ENCODE measurements around the gene CADM1. TPM values are rescaled to one million over a fixed set of nuclear protein-coding genes. Genes with fewer than 3 reads are reported as not detected.

Gene CADM1
- total RNA-seq, 1 donor from 2014 or later, result 65.4 TPM

- no peak for DNase-seq (ENCODE audit: low read depth)
These were observed 353.2 kb downstream of the CADM1 start for GRCh38 chr11:115151010-115151409.

- DNase-seq (ENCODE audit: low read depth), result no peak
These were observed 355.5 kb downstream of the CADM1 start for GRCh38 chr11:115148691-115149090.

GRCh38 chr11:115148101-115148500 lies 356.1 kb downstream of the CADM1 start:
- DNase-seq (ENCODE audit: low read depth), result no peak

- no peak for DNase-seq (ENCODE audit: low read depth)
These were observed 356.9 kb downstream of the CADM1 start for GRCh38 chr11:115147243-115147807.

- DNase-seq (ENCODE audit: low read depth), result no peak
These were observed 357.8 kb downstream of the CADM1 start for GRCh38 chr11:115146425-115146824.

GRCh38 chr11:115145324-115145723 lies 358.9 kb downstream of the CADM1 start:
- DNase-seq (ENCODE audit: low read depth), result no peak

- DNase-seq (ENCODE audit: low read depth), result no peak
These were observed 359.3 kb downstream of the CADM1 start for GRCh38 chr11:115144914-115145313.

GRCh38 chr11:115144014-115144413 lies 360.2 kb downstream of the CADM1 start:
- no peak for DNase-seq (ENCODE audit: low read depth)

- DNase-seq (ENCODE audit: low read depth), result no peak
These were observed 362.7 kb downstream of the CADM1 start for GRCh38 chr11:115141231-115142114.

GRCh38 chr11:115135936-115136335 lies 368.3 kb downstream of the CADM1 start:
- DNase-seq (ENCODE audit: low read depth), result no peak

GRCh38 chr11:115134926-115135325 lies 369.3 kb downstream of the CADM1 start:
- DNase-seq (ENCODE audit: low read depth), result no peak

GRCh38 chr11:115133475-115134209 lies 370.6 kb downstream of the CADM1 start:
- no peak for DNase-seq (ENCODE audit: low read depth)

GRCh38 chr11:115132436-115133228 lies 371.6 kb downstream of the CADM1 start:
- DNase-seq (ENCODE audit: low read depth), result peak; percentile 1

GRCh38 chr11:115129473-115130289 lies 374.5 kb downstream of the CADM1 start:
- no peak for DNase-seq (ENCODE audit: low read depth)

- DNase-seq (ENCODE audit: low read depth), result no peak
These were observed 376.0 kb downstream of the CADM1 start for GRCh38 chr11:115128226-115128625.

- DNase-seq (ENCODE audit: low read depth), result no peak
These were observed 376.4 kb downstream of the CADM1 start for GRCh38 chr11:115127790-115128189.

- peak; percentile 5 for DNase-seq (ENCODE audit: low read depth)
These were observed 377.6 kb downstream of the CADM1 start for GRCh38 chr11:115126515-115127208.

GRCh38 chr11:115126092-115126491 lies 378.1 kb downstream of the CADM1 start:
- peak; percentile 1 for DNase-seq (ENCODE audit: low read depth)

GRCh38 chr11:115124786-115125185 lies 379.4 kb downstream of the CADM1 start:
- no peak for DNase-seq (ENCODE audit: low read depth)

- no peak for DNase-seq (ENCODE audit: low read depth)
These were observed 380.6 kb downstream of the CADM1 start for GRCh38 chr11:115123641-115124040.
